HG03159 (cell line): ENCODE measurements around the gene GPR151.
"Not testable (repeated sequence)": the region's sequence is repeated elsewhere in the genome, so short reads cannot be mapped to it uniquely, and the experiment has no call there.

Source experiments
- ATAC-seq: cut with Tn5 transposase; IDR thresholded peaks from one replicate; pipeline ENCODE4 v1.9.1; 2021; ENCODE audit warnings: mild to moderate bottlenecking, moderate library complexity; ENCODE audit not compliant: unreplicated experiment

GPR151 gene

DNA sequence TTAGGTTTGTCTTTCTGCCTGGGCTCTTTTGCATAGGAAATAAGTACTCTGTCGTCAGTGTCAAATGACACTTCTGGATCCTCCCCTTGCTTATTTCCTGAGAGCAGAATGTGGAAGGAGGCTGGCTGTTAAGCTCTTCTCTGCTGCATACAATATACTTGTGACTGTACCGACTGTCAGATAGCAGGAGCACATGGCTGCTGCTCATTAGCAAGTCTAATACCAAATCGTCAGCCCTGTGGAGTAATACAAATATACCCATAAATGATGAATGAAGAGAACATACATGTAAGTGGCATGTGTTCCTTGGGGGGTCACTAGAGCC is at the start of gene GPR151:
Gene GPR151 (minus strand): TSS at position 40 of the 325 bp plus-strand sequence. CDS start 77 bp downstream, outside the sequence.
- no peak for ATAC-seq

DNA sequence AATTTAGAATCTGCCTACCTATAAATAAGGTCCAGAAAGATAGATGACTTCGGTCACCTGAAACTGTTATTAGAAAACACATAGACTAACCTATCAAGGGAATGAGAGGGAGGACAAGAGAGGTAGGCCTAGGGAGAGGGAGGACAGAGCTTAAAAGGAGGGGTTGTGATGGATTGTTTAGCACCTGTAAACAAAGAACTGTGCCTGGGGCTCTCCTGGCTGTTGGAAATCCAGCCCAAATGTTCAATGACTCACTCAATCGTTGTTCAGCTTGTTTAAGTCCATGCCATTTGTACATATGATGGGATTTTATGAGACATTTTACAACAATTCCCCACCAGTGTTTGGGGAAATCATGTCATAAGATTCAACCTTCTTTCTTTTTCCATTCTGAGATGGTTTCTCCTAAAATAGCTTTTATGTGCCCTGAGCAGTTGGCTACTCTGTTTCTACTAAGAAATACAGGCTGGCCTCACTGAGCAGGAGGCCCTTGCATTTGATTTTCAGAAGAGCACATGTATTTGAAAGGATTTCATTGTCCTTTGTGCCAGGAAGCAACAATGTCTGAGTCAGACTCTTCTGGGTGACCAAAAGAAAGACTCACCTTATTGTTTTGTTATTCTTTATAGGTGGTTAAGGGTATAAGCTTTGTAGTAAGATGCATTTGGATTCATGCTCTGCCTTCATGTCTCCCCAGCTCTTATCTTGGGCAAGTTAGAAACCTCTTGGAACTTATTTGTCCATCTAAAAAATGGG is 48.2 kb upstream of the GPR151 start:
- ATAC-seq = no peak

DNA sequence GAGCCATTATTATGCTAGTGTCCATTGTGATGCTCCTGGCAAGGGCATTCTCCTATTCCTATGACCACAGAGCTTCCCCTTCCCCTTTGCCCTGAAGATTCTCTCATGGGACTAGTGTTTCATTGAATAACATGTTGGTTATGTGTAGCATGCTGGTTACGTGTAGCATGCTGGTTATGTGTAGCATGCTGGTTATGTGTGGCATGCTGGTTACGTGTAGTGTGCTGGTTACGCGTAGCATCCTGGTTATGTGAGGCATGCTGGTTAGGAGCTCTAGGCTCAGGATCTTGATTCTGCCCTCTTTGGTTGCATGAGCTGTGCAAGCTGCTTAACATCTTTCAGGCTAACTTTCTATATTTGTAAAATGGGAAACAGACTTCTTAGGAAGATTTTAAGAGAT is 46.5 kb upstream of the GPR151 start:
- ATAC-seq = no peak

DNA sequence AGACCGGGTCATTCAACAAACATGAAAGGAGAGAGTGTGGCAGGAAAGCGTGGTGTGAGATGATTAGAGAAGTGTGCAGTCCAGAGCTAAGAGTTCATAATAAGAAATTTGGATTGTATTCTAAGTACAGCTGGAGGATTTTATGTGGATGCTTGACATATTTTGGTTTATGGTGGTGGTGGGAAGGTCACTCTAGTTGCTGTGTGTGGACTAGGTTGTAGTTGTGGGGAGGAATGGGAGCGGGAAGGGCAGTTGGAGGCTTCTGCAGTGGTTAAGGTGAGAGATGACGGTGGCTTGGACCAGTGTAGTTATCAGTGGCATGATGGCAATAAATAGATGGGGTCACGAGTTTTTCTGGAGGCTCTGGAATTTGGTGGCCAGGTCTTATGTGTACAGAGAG is 45.7 kb upstream of the GPR151 start:
- no peak for ATAC-seq

DNA sequence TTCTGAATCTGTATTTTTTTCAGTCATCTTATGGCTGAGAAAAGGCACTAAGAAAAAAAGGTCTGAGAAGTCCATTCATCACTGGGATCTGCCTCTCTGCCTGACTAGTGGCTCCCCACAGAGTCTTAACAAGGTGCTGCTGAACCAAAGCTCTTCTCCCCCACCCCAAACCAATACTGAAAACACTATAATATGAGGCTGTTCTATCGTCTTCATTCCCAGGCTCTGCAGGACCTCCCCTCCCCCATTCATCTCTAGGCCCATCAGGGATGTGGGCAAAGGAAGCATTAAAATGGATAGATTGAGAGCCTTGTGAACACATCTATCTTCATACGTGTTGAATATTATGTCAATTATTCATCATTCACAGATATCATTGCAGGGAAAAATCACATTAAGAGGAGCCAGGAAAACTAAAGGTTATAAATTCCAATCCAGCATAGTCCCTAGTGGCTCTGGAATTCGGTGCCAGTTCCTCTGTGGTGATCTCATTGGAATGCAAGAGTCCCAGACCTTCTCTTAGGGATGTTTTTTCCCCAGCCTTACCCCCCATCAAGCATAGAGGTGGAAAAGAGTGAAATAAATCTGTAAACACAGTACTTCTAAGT is 44.3 kb upstream of the GPR151 start:
- ATAC-seq = no peak

DNA sequence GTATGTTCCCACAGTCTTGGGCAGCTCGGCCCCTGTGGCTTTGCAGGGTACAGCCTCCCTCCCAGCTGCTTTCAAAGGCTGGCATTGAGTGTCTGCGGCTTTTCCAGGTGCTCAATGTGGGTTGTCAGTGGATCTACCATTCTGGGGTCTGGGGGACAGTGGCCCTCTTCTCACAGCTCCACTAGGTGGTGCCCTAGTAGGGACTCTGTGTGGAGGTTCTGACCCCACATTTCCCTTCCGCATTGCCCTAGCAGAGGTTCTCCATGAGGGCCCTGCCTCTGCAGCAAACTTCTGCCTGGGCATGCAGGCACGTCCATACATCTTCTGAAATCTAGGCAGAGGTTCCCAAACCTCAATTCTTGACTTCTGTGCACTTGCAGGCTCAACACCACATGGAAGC is 40.9 kb upstream of the GPR151 start:
- not testable (repeated sequence) for ATAC-seq

DNA sequence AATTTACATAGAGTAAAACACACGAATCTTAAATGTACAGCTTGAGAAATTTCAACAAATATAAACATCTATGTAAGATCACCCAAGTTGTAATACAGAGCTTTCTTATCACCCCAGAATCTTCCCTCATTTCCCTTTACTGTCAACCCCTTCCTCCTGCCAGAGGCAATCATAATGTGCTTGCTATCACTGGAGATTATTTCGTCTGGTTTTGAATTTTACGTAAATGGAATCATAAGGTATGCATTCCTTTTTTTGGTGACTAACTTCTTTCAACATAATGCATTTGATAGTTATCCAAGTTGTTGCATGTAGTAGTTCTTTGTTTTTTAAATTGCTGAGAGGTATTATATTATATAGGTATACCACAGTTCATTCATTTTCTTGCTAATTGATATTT is 37.5 kb upstream of the GPR151 start:
- ATAC-seq = no peak

DNA sequence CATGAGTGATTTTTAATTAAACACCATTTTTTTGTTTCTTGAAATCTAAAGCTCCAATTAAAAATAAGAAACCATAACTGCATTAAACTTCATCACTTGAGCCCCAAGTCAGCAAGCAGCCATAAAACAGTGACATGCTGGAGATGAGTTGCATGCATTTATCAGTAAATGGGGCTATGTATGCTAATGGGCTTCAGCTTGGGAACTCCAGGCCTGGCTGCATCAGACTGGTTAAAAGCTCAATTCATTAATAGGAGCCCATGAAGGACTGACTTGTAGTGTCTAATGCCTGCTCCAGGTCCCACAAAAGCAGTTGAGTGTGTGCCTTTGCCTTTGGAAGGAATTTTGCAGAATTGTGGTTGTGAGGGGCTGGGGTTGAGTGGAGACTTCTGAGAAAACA is 33.6 kb upstream of the GPR151 start:
- no peak for ATAC-seq

DNA sequence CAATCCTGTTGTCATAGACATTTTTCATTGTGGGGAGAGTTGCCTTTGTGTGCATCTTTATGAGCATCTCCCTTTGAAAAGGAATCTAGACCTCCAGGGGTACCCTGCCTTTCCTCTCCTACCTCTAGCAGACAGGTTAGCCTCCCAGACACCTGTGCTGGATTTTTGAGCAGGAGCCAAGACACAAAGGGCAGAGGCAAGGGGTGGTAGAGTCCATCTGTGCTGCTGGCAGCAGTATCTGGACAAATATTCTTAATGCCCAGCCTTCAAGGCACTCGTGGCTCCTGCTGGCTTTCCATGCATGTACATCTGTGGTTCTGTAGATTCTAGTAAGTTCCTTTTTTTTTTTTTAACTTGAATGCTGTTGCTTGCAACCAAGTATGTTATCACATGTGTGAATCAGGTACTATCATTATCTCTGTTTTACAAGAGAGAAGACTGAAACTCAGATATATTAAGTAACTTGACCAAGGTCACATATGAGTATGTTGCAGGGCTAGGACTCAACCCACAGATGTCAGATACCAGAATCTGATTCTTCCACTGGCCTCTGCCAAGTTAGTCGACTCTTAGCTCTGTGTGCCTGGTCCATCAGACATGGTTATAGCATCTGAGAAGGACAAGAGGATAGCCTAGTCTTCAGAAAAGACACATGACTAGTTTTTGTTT is 32.9 kb upstream of the GPR151 start:
- ATAC-seq = peak; percentile 63

DNA sequence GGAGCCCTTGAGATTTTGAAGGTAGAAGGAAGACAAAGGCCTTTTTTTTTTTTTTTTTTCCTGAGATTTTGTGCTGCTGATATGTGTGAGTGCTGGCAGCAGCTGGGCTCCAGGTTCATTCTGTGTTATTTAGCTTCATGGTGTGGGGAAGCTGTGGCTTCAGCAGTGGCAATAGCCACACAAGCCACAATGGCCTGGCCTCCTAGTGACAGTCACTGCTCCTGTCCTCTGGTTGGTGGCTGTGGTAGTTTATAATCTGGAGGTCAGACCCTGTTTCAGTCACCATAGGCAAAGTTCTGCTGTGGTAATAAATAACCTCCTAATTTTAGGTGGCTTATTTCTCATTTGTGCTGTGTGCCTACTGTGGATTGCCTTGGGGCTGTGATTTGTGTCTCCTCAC is 28.2 kb upstream of the GPR151 start:
- ATAC-seq = no peak

DNA sequence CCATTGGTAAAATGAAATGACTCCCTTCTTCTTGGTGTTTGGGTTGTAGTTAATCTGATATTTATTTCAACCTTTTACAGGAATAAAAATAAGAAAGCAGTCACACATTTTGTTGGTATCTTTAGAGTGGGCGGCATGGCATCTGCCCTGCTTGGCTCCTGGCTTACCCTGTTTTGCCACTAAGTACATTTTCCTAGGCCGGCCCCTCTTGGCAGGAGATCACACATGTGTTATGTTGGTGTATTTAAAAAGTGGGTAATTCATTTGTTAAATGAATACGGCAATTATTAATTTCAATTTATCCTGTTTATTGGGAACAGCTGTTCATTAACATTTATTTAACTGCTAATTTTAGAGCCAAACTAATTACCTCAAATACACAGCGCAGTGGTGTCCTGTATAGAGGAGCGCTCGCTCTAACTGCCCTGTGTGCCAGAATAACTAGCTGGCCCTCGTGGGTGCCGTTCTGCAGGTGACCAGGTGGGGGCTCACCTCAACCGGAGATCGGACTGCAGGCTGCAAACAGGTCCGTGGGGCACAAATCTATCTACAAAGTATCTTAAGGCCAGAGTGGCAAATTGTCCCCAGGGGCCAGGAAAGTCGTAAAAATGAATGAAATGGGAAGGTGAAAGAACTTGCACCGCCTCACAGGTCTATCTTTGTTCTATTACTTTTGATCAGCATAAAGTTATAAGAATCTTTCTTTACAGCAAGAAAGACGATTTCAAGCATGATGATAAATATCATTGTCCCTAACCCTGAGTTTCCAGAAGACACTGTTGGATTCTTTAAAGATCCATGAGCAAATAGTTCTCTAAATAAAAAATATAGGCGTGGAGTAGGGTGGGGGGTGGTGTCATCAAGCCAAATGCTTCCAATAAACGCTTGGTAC is 26.2 kb upstream of the GPR151 start:
- peak; percentile 99 for ATAC-seq

DNA sequence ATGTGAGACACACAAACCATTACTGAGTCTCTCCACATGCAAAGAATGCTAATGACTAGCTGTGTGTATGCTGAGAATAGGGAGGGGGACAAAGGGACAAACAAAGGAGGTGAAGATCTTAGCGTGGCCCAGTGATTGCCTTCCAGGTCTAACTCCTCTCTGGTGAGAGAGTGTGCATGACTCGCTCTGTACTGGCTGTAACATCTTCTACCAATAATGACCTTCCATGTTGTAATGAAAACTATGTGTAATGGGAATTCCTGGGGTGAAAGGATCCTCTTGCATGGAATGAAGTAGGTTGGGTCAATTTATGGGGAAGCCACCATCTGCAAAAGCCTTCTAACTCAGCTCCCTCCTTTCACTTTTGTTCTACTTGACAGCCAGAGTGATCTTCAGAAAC is 24.4 kb upstream of the GPR151 start:
- no peak for ATAC-seq

DNA sequence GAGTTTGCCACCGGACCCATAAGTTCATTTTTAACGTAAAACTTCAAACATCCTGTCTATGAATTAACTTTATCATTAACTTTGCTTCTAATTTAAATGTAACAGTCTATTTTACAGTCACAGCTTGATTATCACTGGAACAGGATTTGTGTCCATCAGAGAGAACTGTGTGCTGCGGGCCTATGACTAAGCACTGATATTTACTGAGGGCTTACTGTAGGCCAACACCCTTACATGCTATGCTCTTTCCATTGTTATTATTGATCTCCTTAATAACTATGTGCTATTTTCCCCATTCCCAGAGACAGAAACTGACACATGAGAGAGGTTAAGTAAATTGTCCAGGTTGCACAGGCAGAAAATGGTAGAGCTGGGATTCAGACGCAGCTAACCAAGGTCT is 24.0 kb upstream of the GPR151 start:
- no peak for ATAC-seq

DNA sequence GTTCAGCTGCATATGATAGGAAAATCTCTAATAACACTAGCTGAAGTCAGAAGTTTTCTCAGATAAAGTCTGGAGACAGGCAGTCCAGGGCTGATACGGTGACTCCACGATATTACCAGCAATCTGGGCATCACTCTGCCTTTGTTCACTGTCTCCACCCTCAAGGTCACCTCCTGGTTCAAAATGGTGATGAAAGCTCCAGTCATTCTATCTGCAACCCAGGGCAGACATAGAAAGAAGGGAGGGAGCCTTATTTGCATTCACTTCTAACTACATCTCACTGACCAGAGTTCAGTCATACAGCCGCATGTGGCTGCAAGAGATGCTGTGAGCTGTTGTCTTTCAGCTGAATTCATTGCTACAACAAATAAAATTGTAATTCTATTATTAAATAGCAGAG is 22.4 kb upstream of the GPR151 start:
- no peak for ATAC-seq

DNA sequence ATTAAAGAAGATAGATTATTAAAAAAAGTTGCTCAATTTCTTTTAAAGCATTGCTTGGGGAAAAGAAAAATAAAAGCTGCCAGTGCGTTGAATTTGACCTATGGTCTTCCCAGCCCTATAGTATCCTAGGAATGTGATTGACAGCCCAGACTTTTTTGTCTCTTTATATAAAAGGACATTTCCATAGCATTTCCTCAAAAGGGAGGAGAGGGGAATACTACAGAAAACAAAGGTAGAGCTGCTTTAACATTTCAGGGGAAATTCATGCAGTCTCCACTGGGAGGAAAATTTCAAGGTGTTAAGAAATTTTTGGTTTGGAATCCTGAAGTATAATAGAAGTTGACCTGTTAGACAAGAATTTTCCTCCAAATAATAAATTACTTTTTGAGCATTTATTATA is 17.9 kb upstream of the GPR151 start:
- no peak for ATAC-seq

DNA sequence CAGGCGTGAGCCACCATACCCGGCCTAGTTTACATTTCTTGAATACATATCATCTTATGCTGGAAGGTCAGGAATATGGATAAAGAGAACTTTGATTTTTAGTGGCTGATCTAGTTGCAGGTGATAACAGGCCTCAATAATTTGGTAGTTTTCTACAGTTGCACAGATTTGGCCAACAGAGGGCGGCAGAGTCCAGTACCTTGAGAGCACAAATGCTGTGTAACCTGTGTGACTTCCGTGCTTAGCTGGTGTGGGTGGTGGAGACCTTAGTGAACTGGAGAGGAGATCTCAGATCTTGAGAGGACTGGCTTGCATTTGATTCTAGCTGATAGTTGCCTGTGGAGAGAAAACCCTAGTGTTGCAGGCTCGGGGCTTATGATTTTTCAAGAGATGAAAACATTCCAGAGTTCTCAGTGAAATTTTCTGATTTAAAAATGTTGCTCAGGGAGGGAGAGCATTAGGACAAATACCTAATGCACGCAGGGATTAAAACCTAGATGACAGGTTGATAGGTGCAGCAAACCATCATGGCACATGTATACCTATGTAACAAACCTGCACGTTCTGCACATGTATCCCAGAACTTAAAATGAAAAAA is 17.4 kb upstream of the GPR151 start:
- ATAC-seq = peak; percentile 97

DNA sequence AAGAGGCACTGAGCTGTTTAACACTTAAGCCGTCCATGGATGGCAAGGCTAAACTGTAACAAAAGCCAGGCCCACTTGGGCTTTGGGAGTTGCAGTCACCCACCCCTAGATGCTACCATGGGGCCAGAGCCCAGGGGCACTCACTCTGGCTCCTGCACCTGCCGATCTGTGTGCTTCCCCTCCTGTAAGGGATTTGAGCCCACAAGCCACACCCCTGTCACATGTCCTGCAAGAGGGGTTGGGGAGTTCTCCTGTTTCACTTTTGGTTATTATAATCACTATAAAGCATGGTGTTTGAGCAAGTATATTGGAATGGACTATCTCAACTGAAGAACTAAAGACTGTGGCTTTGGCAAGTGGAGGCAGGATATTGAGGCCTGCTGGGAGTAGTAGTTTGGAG is 14.0 kb upstream of the GPR151 start:
- peak; percentile 58 for ATAC-seq

DNA sequence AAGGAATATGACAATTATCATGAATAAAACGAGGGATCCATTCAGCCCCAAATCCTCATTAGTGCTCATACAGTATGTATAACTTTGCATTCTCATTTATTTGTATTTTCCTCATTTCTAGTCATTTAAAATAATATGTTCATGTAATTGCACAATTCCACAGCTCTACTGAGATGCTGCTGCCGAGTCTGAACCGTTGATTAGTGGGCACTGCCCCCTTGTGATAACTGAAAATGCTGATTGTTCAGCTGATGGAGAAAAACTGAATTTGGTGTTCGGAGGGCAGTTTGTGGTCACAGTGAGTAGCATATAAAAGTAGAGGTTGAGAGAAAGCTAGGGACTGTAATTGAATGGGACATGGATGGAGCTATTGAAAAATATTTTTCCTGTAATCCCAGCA is 12.2 kb upstream of the GPR151 start:
- no peak for ATAC-seq

DNA sequence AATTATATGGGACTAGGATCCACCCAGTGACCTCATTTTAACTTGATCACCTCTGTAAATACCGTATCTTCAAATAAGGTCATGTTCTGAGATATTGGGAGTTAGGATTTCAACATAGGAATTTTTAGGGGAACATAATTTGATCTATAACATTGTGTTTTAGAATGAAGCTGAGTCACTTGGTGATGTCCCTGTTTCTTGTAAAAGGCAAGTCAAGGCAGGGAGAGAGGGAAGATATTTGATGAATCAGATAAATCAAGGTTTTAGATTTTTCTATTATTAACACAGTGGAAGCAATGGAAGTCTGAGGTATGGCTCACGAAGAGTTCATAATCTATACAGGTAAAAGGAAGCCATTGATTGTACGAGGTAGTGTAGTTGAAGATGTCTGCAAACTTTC is 11.8 kb upstream of the GPR151 start:
- ATAC-seq = no peak

DNA sequence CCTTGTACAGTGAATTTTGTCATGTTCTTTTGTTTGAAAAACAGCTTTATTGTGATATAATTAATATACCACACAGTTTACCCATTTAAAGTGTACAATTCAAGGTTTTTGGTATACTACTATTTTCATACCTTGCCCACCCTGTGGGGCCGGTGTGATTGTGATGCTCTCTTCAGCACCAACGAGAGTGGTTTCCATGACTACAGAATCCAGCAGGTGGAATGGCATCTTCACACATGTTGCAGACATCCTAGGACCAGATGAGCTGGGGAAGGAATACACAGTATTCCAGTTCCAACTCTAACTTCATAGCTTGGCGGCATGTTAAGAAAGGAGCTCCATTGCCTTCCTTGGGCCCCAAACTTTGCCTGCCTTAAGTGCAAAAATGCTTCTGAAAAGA is 7.7 kb upstream of the GPR151 start:
- ATAC-seq = no peak
